ENCODE measurements around the gene NLRP9. TPM values are rescaled to one million over a fixed set of nuclear protein-coding genes. Genes with fewer than 3 reads are reported as not detected.
"Not testable (repeated sequence)": the region's sequence is repeated elsewhere in the genome, so short reads cannot be mapped to it uniquely, and the experiment has no call there.

NLRP9 gene
- total and polyA plus RNA-seq, 12 donors = not detected

DNA sequence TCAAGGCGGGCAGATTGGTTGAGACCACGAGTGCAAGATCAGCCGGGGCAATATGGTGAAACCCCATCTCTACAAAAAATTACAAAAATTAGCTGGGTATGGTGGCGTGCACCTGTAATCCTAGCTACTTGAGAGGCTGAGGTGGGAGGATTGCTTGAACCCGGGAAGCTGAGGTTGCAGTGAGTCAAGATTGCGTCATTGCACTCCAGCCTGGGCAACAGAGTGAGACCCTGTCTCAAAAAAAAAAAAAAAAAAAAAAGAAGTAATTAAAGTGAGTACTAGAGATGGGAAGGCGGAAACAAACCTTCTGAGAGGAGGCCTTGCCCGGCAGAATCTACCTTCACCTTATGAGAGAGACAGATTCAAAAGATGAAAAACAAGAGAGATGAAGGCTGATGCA is 14.7 kb downstream of the NLRP9 start:
- Histone ChIP-seq H3K27ac (no peak overlapping the region), H3K36me3 (no peaks in the 10 kb centered on the region), H3K9me3 (peaks cover 0 to 20% (median 5%) of the 10 kb centered on the region in 11 donors), H3K4me3 (no peak overlapping the region), H3K27me3 (peaks cover 0 to 52% (median 33%) of the 10 kb centered on the region in 7 donors), H3K4me1 (no peaks in the 10 kb centered on the region)
- intact Hi-C loops (cut with DNase I) = no loop called here
- TF ChIP-seq CTCF (IDR thresholded peaks at IDR 0.05) = no peak
- DNase-seq (no peak), ATAC-seq (no peak)
- 85 to 91% methylated on average over 8 of the region's 8 CpGs for WGBS, 2 donors

DNA sequence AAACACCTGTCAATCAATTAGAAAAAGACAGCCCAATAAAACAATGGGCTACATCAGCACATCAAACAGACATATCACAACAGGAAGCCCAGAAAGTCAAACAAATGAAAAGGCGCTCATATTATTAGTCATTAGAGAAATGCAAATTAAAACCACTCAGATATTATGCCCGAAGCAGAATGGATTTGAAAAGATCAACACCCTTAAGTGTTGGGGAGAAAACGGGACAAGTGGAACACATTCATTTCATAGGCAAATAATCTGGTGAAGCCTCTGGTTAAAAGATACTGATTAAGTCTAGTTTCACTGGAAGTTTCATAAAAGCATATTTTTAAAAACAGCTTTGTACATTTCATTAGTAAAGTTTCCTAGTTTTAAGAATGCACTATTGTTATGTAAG is 17.4 kb downstream of the NLRP9 start:
- DNase-seq (no peak), ATAC-seq (no peak)
- WGBS, 2 donors = 86 to 88% methylated on average over 3 of the region's 3 CpGs
- no peak for TF ChIP-seq CTCF (IDR thresholded peaks at IDR 0.05)
- Histone ChIP-seq H3K4me3 (no peak overlapping the region), H3K36me3 (no peaks in the 10 kb centered on the region), H3K9me3 (peaks cover 0 to 20% (median 5%) of the 10 kb centered on the region in 11 donors), H3K27ac (no peak overlapping the region), H3K27me3 (peaks cover 0 to 70% (median 55%) of the 10 kb centered on the region in 7 donors), H3K4me1 (no peaks in the 10 kb centered on the region)
- intact Hi-C loops (cut with DNase I) = no loop called here

DNA sequence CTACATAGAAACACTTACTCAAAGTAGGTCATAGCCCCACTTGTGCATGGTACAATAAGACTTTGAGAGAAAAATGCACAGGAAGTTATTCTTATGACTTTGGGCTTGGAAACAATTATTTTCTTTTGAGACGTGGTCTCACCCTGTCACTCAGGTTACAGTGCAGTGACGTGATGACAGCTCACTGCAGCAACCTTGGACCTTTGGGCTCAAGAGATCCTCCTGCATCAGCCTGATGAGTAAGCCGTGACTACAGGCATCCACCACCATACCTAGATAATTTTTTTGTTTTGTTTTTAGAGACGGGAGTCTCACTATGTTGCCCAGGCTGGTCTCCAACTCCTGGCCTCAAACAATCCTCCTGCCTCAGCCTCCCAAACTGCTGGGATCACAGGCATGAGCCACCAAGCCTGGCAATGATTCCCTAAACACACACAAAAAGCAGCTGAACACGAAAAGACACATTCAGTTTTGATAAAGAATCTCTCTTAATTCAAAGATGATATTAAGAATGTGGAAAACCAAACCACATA is 17.9 kb downstream of the NLRP9 start:
- 50 to 57% methylated on average over 5 of the region's 5 CpGs for WGBS, 2 donors
- Histone ChIP-seq H3K9me3 (peaks cover 0 to 20% (median 5%) of the 10 kb centered on the region in 11 donors), H3K4me3 (no peak overlapping the region), H3K27me3 (peaks cover 0 to 72% (median 58%) of the 10 kb centered on the region in 7 donors), H3K36me3 (no peaks in the 10 kb centered on the region), H3K27ac (no peak overlapping the region), H3K4me1 (no peaks in the 10 kb centered on the region)
- no peak for TF ChIP-seq CTCF (IDR thresholded peaks at IDR 0.05)
- no peak for DNase-seq
- intact Hi-C loops (cut with DNase I) = no loop called here
- ATAC-seq = no peak

GRCh38 chr19:55717879-55718711 is 20.1 kb downstream of the NLRP9 start:
- H3K9me3 ChIP-seq = peaks cover 0 to 20% (median 5%) of the 10 kb centered on the region in 11 donors
- H3K27me3 ChIP-seq = peaks cover 0 to 83% (median 69%) of the 10 kb centered on the region in 7 donors
- 17 to 24% methylated on average over 13 of the region's 13 CpGs for WGBS, 2 donors
- H3K27ac ChIP-seq; H3K4me1 ChIP-seq; ATAC-seq; DNase-seq; H3K36me3 ChIP-seq; H3K4me3 ChIP-seq; intact Hi-C loops (cut with DNase I): not testable (repeated sequence)

DNA sequence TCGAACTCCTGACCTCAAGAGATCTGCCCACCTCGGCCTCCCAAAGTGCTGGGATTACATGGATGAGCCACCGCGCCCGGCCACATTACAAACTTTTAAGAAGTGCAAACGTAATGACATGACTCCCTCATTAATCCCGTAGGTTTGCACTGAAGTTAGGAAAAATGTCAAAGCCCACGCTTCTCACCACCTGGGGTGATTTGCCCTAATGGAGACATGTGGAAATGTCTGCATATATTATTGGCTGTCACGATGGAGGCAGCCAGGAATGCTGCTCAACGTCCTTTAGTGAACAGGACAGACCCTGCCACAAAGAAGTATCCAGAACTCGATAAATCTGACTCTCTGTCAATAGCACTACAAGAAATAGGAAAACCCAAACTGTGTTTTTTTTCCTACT is 21.0 kb downstream of the NLRP9 start:
- H3K27ac ChIP-seq = no peak overlapping the region
- H3K4me1 ChIP-seq = no peaks in the 10 kb centered on the region
- H3K4me3 ChIP-seq = no peak overlapping the region
- intact Hi-C loops (cut with DNase I) = no loop called here
- peaks cover 0 to 15% (median 5%) of the 10 kb centered on the region in 11 donors for H3K9me3 ChIP-seq
- no peak for TF ChIP-seq CTCF (IDR thresholded peaks at IDR 0.05)
- H3K36me3 ChIP-seq = no peaks in the 10 kb centered on the region
- no peak for DNase-seq
- H3K27me3 ChIP-seq = peaks cover 0 to 79% (median 69%) of the 10 kb centered on the region in 7 donors
- ATAC-seq = no peak
- WGBS, 2 donors = 58 to 70% methylated on average over 11 of the region's 11 CpGs
